Esophagus squamous epithelium (tissue), 4 donors: ENCODE data around the gene NECTIN1.

Source experiments
- POLR2A ChIP-seq, 4 donors: fragments of 450-650 bp; IDR thresholded peaks; one replicate each; pipeline ENCODE4 v1.6.1; 2017; ENCODE audit warnings: antibody characterized with exemption in 4 of 4, mild to moderate bottlenecking in 4 of 4, moderate library complexity in 3 of 4
- TF ChIP-seq, protein P1 (sequence below), 6 experiments: fragments of 450-650 bp in 4 of 6; fragments of 200-600 bp in 2 of 6; sonication (generic) in 2 of 6; IDR thresholded peaks; one replicate each; pipeline ENCODE4 v1.5.1; 2016 to 2019; ENCODE audit warnings: antibody characterized with exemption in 6 of 6, mild to moderate bottlenecking in 4 of 6, moderate library complexity in 4 of 6

DNA sequence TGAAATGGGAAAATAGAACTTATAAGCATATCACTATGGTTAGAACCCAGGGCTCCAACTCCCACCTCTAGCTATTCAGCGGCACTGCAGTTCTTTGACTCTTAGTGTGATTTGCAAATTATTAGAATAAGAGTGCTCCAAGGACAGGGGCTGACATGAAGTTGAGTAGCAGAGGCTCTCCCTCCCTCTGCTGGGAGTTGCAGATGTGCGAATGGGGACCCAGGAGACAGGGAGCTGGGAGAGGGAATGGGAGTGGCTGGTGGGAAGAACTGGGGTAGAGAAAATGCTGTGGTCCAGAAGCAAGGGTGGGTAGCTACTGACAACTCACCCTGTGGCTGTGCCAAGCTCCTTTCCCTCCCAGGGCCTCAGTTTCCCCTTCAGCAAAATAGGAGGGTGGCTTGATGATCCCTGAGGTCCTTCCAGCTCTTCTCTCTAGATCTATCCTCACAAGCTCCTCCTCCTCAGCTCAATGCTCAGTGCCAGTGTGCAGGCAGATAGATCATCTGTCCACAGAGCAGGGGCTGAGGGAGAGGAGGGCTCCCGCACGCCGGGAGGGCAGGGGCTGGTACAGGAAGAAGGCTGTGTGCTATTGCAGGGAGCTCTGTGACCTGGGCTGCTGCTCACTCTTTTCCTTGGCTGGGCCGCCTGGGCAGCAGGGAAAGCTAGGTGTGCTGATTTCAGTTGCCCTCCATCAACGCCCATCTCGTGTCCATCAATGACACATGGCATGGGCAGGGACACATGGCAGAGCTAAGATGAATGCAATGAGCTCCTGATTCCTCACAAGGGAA, 99.0 kb downstream of the NECTIN1 start:
- TF ChIP-seq, protein P1, sequence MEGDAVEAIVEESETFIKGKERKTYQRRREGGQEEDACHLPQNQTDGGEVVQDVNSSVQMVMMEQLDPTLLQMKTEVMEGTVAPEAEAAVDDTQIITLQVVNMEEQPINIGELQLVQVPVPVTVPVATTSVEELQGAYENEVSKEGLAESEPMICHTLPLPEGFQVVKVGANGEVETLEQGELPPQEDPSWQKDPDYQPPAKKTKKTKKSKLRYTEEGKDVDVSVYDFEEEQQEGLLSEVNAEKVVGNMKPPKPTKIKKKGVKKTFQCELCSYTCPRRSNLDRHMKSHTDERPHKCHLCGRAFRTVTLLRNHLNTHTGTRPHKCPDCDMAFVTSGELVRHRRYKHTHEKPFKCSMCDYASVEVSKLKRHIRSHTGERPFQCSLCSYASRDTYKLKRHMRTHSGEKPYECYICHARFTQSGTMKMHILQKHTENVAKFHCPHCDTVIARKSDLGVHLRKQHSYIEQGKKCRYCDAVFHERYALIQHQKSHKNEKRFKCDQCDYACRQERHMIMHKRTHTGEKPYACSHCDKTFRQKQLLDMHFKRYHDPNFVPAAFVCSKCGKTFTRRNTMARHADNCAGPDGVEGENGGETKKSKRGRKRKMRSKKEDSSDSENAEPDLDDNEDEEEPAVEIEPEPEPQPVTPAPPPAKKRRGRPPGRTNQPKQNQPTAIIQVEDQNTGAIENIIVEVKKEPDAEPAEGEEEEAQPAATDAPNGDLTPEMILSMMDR (IDR thresholded peaks at IDR 0.05) = no peak
- TF ChIP-seq POLR2A (IDR thresholded peaks at IDR 0.05) = no peak
